H1 (cell line): Measurements from ENCODE around the gene CGRRF1.

Experiments used
- CTCF ChIP-seq, 3 experiments: IDR thresholded peaks; 1 replicate in 2 of 3; 2 replicates in 1 of 3; pipeline versions ENCODE4 v1.5.1 to v1.6.1; 2011; ENCODE audit warnings: low read length in 3 of 3, mild to moderate bottlenecking in 3 of 3, inconsistent platforms in 2 of 3, low read depth in 1 of 3, moderate library complexity in 1 of 3; ENCODE audit not compliant: insufficient read depth in 1 of 3; ENCODE audit errors: control extremely low read depth in 1 of 3
- EP300 ChIP-seq, 2 experiments: IDR thresholded peaks; 1 replicate in 1 of 2; 2 replicates in 1 of 2; pipeline ENCODE4 v1.6.1; 2011 to 2012; ENCODE audit warnings: low read depth in 2 of 2, low read length in 2 of 2, mild to moderate bottlenecking in 2 of 2, borderline replicate concordance in 1 of 2, inconsistent platforms in 1 of 2, moderate library complexity in 1 of 2
- GTF2F1 ChIP-seq: IDR thresholded peaks from 2 replicates; pipeline ENCODE4 v1.6.1; 2012; ENCODE audit warnings: low read depth, low read length, improper control_type of control experiment, borderline replicate concordance
- JUN ChIP-seq: IDR thresholded peaks from 2 replicates; pipeline ENCODE4 v1.6.1; 2011; ENCODE audit warnings: low read depth, mild to moderate bottlenecking, improper control_type of control experiment, low read length
- JUND ChIP-seq: IDR thresholded peaks from 2 replicates; pipeline ENCODE4 v1.6.1; 2011; ENCODE audit warnings: mild to moderate bottlenecking, improper control_type of control experiment, low read length
- NRF1 ChIP-seq: IDR thresholded peaks from 2 replicates; pipeline ENCODE4 v1.6.1; 2011; ENCODE audit warnings: mild to moderate bottlenecking, low read depth, low read length, improper control_type of control experiment
- POLR2A ChIP-seq, 2 experiments: IDR thresholded peaks; 1 replicate in 1 of 2; 2 replicates in 1 of 2; pipeline ENCODE4 v1.6.1; 2011; ENCODE audit warnings: low read depth in 2 of 2, low read length in 2 of 2, mild to moderate bottlenecking in 2 of 2; ENCODE audit errors: control extremely low read depth in 1 of 2
- POLR2AphosphoS5 ChIP-seq: IDR thresholded peaks from 2 replicates; pipeline ENCODE4 v1.6.1; 2011; ENCODE audit warnings: low read depth, low read length
- SP1 ChIP-seq: IDR thresholded peaks from 2 replicates; pipeline ENCODE4 v1.6.1; 2011; ENCODE audit warnings: low read depth, low read length
- SRF ChIP-seq: IDR thresholded peaks from 2 replicates; pipeline ENCODE4 v1.6.1; 2011; ENCODE audit warnings: mild to moderate bottlenecking, low read depth, low read length, moderate library complexity

GRCh38 chr14:54474232-54474793 is 35.4 kb upstream of the CGRRF1 start:
- TF ChIP-seq POLR2AphosphoS5 (no peak), GTF2F1 (no peak), POLR2A (IDR thresholded peaks at IDR 0.05; ENCODE audit: control extremely low read depth in 1 of 2, low read depth in 2 of 2, low read length in 2 of 2) (no peak), JUN (no peak), EP300 (IDR thresholded peaks at IDR 0.05; ENCODE audit: borderline replicate concordance in 1 of 2, low read depth in 2 of 2, low read length in 2 of 2) (no peak), CTCF (IDR thresholded peaks at IDR 0.05; ENCODE audit: control extremely low read depth in 1 of 3, insufficient read depth in 1 of 3, low read depth in 1 of 3, low read length in 3 of 3) (no peak), SP1 (no peak), JUND (no peak), SRF (no peak), NRF1 (no peak)
